Esophagus muscularis mucosa (tissue), 4 donors: Measurements from ENCODE around the gene DIDO1. TPM values are rescaled to one million over a fixed set of nuclear protein-coding genes. Genes with fewer than 3 reads are reported as not detected.

Experiments
- DNase-seq: peaks from one replicate; pipeline ENCODE4 v3.0.0-alpha.2; 2017; ENCODE audit errors: extremely low spot score
- H3K27ac ChIP-seq, 4 donors: fragments of 200-600 bp; sonication (generic); replicated peaks in 1 of 4; 1 replicate in 3 of 4; 2 replicates in 1 of 4; pipeline ENCODE4 v1.5.1; 2016 to 2019; ENCODE audit warnings: mild to moderate bottlenecking in 1 of 4
- H3K27me3 ChIP-seq, 4 donors: fragments of 200-600 bp; sonication (generic); one replicate each; pipeline versions ENCODE4 v1.5.1 to v1.6.0; 2016 to 2019
- H3K36me3 ChIP-seq, 4 donors: fragments of 200-600 bp; sonication (generic); one replicate each; pipeline ENCODE4 v1.5.1; 2016 to 2019
- H3K4me1 ChIP-seq, 4 donors: fragments of 200-600 bp; sonication (generic); one replicate each; pipeline ENCODE4 v1.5.1; 2016 to 2019
- H3K4me3 ChIP-seq, 4 donors: fragments of 200-600 bp; sonication (generic); 1 replicate in 2 of 4; 2 replicates in 2 of 4; pipeline ENCODE4 v1.5.1; 2016 to 2019; ENCODE audit warnings: mild to moderate bottlenecking in 4 of 4, moderate library complexity in 1 of 4
- H3K9me3 ChIP-seq, 4 donors: fragments of 200-600 bp; sonication (generic); 1 replicate in 3 of 4; 2 replicates in 1 of 4; pipeline ENCODE4 v1.5.1; 2016 to 2019
- CTCF ChIP-seq, 3 experiments: fragments of 200-600 bp in 2 of 3; fragments of 450-650 bp in 1 of 3; sonication (generic) in 2 of 3; IDR thresholded peaks; one replicate each; pipeline ENCODE4 v1.5.1; 2017 to 2019; ENCODE audit warnings: antibody characterized with exemption in 3 of 3, mild to moderate bottlenecking in 2 of 3, moderate library complexity in 1 of 3
- EP300 ChIP-seq: sonication (generic); formaldehyde crosslinking; IDR thresholded peaks from one replicate; pipeline ENCODE4 v1.6.1; 2017; ENCODE audit warnings: antibody characterized with exemption
- POLR2A ChIP-seq: fragments of 450-650 bp; IDR thresholded peaks from one replicate; pipeline ENCODE4 v1.6.1; 2017; ENCODE audit warnings: antibody characterized with exemption, moderate library complexity, mild to moderate bottlenecking, low read depth
- POLR2AphosphoS5 ChIP-seq, 2 donors: sonication (generic); formaldehyde crosslinking; IDR thresholded peaks; one replicate each; pipeline ENCODE4 v1.6.1; 2017; ENCODE audit warnings: antibody characterized with exemption in 2 of 2
- WGBS: methylation state at CpG from one replicate; pipeline ENCODE4 v1.1.5; 2018; 5-methylcytosine and 5-hydroxymethylcytosine counted together
- intact Hi-C: fragments of 100-400 bp; cut with DNase I; formaldehyde crosslinking; loops from one replicate; pipeline ENCODE4 v1.15.1; 2023
- total RNA-seq, 4 donors: library from RNA; depleted of rRNA; stranded (reverse); fragments of >200 nt; gene quantifications; one replicate each; pipeline versions ENCODE4 v1.1.0 to v1.2.1, GENCODE V29; 2016

Gene DIDO1
- total RNA-seq, 4 donors from 2014 or later = 48.9 to 61.6 (median 55.7) TPM

- Histone ChIP-seq H3K4me3 (no peak overlapping the region), H3K27ac (no peak overlapping the region), H3K9me3 (no peaks in the 10 kb centered on the region), H3K4me1 (peaks cover 40 to 72% (median 61%) of the 10 kb centered on the region in 4 donors), H3K27me3 (no peaks in the 10 kb centered on the region), H3K36me3 (peaks cover 55 to 74% (median 67%) of the 10 kb centered on the region in 4 donors)
- no peak for DNase-seq
- intact Hi-C loops = no loop called here
- no peak for TF ChIP-seq POLR2AphosphoS5 (IDR thresholded peaks at IDR 0.05)
- no peak for TF ChIP-seq CTCF (IDR thresholded peaks at IDR 0.05)
- no peak for TF ChIP-seq POLR2A
- WGBS = 81% methylated on average over 10 of the region's 10 CpGs
Measured at GRCh38 chr20:62911701-62912280, 14.5 kb downstream of the DIDO1 start.

- Histone ChIP-seq H3K9me3 (no peaks in the 10 kb centered on the region), H3K27me3 (no peaks in the 10 kb centered on the region), H3K27ac (no peak overlapping the region), H3K4me1 (peaks cover 37 to 63% (median 53%) of the 10 kb centered on the region in 4 donors), H3K36me3 (peaks cover 63 to 82% (median 76%) of the 10 kb centered on the region in 4 donors), H3K4me3 (no peak overlapping the region)
- intact Hi-C loops = no loop called here
- WGBS = 93% methylated on average over 25 of the region's 45 CpGs
- TF ChIP-seq POLR2AphosphoS5 (IDR thresholded peaks at IDR 0.05) (no peak), CTCF (IDR thresholded peaks at IDR 0.05) (no peak), EP300 (no peak), POLR2A (no peak)
- DNase-seq = no peak
Measured at GRCh38 chr20:62910777-62911497, 15.4 kb downstream of the DIDO1 start.

GRCh38 chr20:62910217-62910766 is 16.0 kb downstream of the DIDO1 start:
- TF ChIP-seq POLR2A (no peak), CTCF (IDR thresholded peaks at IDR 0.05) (no peak), EP300 (no peak), POLR2AphosphoS5 (IDR thresholded peaks at IDR 0.05) (no peak)
- H3K4me3 ChIP-seq = no peak overlapping the region
- no peaks in the 10 kb centered on the region for H3K9me3 ChIP-seq
- H3K4me1 ChIP-seq = peaks cover 35 to 57% (median 47%) of the 10 kb centered on the region in 4 donors
- intact Hi-C loops = no loop called here
- no peaks in the 10 kb centered on the region for H3K27me3 ChIP-seq
- peaks cover 70 to 89% (median 82%) of the 10 kb centered on the region in 4 donors for H3K36me3 ChIP-seq
- no peak overlapping the region for H3K27ac ChIP-seq
- DNase-seq = no peak
- 95% methylated on average over 11 of the region's 11 CpGs for WGBS

GRCh38 chr20:62908971-62909791 is 17.1 kb downstream of the DIDO1 start:
- intact Hi-C loops = no loop called here
- TF ChIP-seq EP300 = no peak
- H3K36me3 ChIP-seq = peaks cover 81 to 100% (median 93%) of the 10 kb centered on the region in 4 donors

More at GRCh38 chr20:62908971-62909791, 17.1 kb downstream of the DIDO1 start:
- H3K4me3 ChIP-seq = no peak overlapping the region
- no peak for DNase-seq
- H3K27ac ChIP-seq = no peak overlapping the region
- no peaks in the 10 kb centered on the region for H3K27me3 ChIP-seq
- H3K9me3 ChIP-seq = no peaks in the 10 kb centered on the region
- peaks cover 24 to 46% (median 35%) of the 10 kb centered on the region in 4 donors for H3K4me1 ChIP-seq
- 84% methylated on average over 18 of the region's 18 CpGs for WGBS
